Fibroblast of the aortic adventitia (primary cell): Measurements from ENCODE around the gene IFT25. TPM values are rescaled to one million over a fixed set of nuclear protein-coding genes. Genes with fewer than 3 reads are reported as not detected.

Source experiments
- DNase-seq: peaks from one replicate; pipeline ENCODE4 v3.0.0-alpha.2; 2010; ENCODE audit warnings: low read depth
- H3K4me3 ChIP-seq: 2 replicates; pipeline ENCODE4 v1.5.1; 2011; ENCODE audit warnings: low read depth, mild to moderate bottlenecking, control low read depth, low read length, moderate library complexity
- total RNA-seq: library from RNA; depleted of rRNA; stranded (reverse); fragments of >200 nt; gene quantifications from 2 replicates; pipeline ENCODE4 v1.2.3, GENCODE V29; 2012; ENCODE audit warnings: low replicate concordance
- TF ChIP-seq, protein P1 (sequence below): IDR thresholded peaks from 2 replicates; pipeline ENCODE4 v1.5.1; 2011; ENCODE audit warnings: mild to moderate bottlenecking, low read length, control low read depth, inconsistent platforms; ENCODE audit not compliant: insufficient read depth

The IFT25 gene
- total RNA-seq, 1 donor, result 53.4 TPM

- DNase-seq, result no peak
- TF ChIP-seq, protein P1, sequence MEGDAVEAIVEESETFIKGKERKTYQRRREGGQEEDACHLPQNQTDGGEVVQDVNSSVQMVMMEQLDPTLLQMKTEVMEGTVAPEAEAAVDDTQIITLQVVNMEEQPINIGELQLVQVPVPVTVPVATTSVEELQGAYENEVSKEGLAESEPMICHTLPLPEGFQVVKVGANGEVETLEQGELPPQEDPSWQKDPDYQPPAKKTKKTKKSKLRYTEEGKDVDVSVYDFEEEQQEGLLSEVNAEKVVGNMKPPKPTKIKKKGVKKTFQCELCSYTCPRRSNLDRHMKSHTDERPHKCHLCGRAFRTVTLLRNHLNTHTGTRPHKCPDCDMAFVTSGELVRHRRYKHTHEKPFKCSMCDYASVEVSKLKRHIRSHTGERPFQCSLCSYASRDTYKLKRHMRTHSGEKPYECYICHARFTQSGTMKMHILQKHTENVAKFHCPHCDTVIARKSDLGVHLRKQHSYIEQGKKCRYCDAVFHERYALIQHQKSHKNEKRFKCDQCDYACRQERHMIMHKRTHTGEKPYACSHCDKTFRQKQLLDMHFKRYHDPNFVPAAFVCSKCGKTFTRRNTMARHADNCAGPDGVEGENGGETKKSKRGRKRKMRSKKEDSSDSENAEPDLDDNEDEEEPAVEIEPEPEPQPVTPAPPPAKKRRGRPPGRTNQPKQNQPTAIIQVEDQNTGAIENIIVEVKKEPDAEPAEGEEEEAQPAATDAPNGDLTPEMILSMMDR, result no peak
- H3K4me3 ChIP-seq, result no peak overlapping the region
Measured at GRCh38 chr1:53967409-53968124, 22.1 kb upstream of the IFT25 start.

- DNase-seq, result no peak
- TF ChIP-seq, protein P1, result no peak
- H3K4me3 ChIP-seq, result no peak overlapping the region
Measured at GRCh38 chr1:53966794-53967193, 21.3 kb upstream of the IFT25 start.

DNA sequence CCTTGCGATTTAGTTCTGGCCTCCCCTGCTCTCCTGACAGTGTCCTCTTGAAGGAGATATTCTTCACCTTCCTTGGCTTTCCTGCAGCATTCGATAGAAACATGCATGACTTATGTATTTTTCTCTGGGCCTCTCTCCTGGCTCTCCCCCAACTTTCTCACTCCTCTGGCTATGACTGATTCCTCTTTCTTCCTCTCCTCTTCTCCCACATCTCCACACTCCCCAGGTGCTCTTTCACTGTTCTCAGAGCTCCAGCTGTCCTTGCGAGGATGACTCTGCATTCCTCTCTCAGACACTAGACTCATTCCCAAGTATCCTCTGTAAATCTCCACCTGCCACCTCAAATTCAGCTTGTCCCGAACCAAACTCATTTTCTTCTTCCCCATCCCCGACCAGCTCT is 18.6 kb upstream of the IFT25 start:
- TF ChIP-seq, protein P1, result no peak
- no peak for DNase-seq
- H3K4me3 ChIP-seq, result no peak overlapping the region

GRCh38 chr1:53963460-53963859 is 18.0 kb upstream of the IFT25 start:
- TF ChIP-seq, protein P1, result no peak
- H3K4me3 ChIP-seq, result no peak overlapping the region
- DNase-seq, result no peak

DNA sequence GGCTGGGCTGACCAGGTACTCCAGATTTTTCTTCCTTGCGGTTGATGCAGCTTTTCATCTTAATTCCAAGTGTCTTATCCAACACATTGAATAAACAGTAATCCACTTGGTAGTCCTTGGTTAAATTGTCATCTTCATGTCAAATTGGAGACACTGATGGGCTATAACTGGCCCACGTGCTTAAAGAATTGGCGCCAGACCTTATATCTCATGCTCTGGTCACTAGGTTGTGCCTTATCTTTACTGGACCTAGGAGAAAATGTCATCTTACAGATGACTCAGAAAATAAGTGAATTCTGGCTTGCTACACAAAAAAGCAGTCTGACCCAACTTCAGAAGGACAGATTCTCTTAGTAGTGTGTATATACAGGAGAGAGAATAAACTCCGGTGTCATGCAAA is 16.9 kb upstream of the IFT25 start:
- TF ChIP-seq, protein P1, result no peak
- no peak for DNase-seq
- H3K4me3 ChIP-seq, result no peak overlapping the region

- peak; percentile 47 for DNase-seq
- H3K4me3 ChIP-seq, result no peak overlapping the region
- TF ChIP-seq, protein P1, result peak; percentile 52
Measured at GRCh38 chr1:53959664-53960250, 14.3 kb upstream of the IFT25 start.
